GM23338 (cell line): ENCODE results near the gene OR2AJ1. TPM values are rescaled to one million over a fixed set of nuclear protein-coding genes. Genes with fewer than 3 reads are reported as not detected.

ENCODE experiments used
- ATAC-seq: fragments of 200-7000 bp; cut with Tn5 transposase; 3 replicates; pipeline ENCODE4 v1.9.1; 2020
- DNase-seq: peaks from one replicate; pipeline ENCODE4 v3.0.0-alpha.2; 2015; ENCODE audit warnings: low spot score
- H2AFZ ChIP-seq: fragments of 200-600 bp; sonication (generic); 2 replicates; pipeline ENCODE4 v1.8.0; 2016; ENCODE audit warnings: antibody characterized with exemption, mild to moderate bottlenecking, moderate library complexity
- H3F3A ChIP-seq: fragments of 200-600 bp; sonication (generic); replicated peaks from 2 replicates; pipeline ENCODE4 v1.8.0; 2017; ENCODE audit warnings: antibody characterized with exemption, mixed run types, low read depth
- H3K27ac ChIP-seq: fragments of 200-600 bp; sonication (generic); 2 replicates; pipeline ENCODE4 v1.6.1; 2016; ENCODE audit warnings: low read depth
- H3K27me3 ChIP-seq: fragments of 200-600 bp; sonication (generic); 2 replicates; pipeline ENCODE4 v1.8.0; 2016; ENCODE audit warnings: mild to moderate bottlenecking, mixed run types, moderate library complexity; ENCODE audit not compliant: insufficient read depth
- H3K36me3 ChIP-seq: fragments of 200-600 bp; sonication (generic); 2 replicates; pipeline ENCODE4 v1.8.0; 2016; ENCODE audit warnings: mild to moderate bottlenecking; ENCODE audit not compliant: insufficient read depth
- H3K4me1 ChIP-seq: fragments of 200-600 bp; sonication (generic); 2 replicates; pipeline ENCODE4 v1.8.0; 2016; ENCODE audit warnings: mild to moderate bottlenecking, moderate library complexity; ENCODE audit not compliant: insufficient read depth
- H3K4me2 ChIP-seq: fragments of 200-600 bp; sonication (generic); 2 replicates; pipeline ENCODE4 v1.7.1; 2017; ENCODE audit warnings: mixed run types
- H3K4me3 ChIP-seq: fragments of 200-600 bp; sonication (generic); 2 replicates; pipeline ENCODE4 v1.6.1; 2016; ENCODE audit warnings: mixed run types
- H3K79me2 ChIP-seq: fragments of 200-600 bp; sonication (generic); replicated peaks from 2 replicates; pipeline ENCODE4 v1.8.0; 2017; ENCODE audit warnings: mild to moderate bottlenecking; ENCODE audit not compliant: insufficient read depth
- H3K9me2 ChIP-seq: fragments of 200-600 bp; sonication (generic); 2 replicates; pipeline ENCODE4 v1.8.0; 2017; ENCODE audit not compliant: insufficient read depth
- H4K20me1 ChIP-seq: fragments of 200-600 bp; sonication (generic); replicated peaks from 2 replicates; pipeline ENCODE4 v1.8.0; 2017; ENCODE audit warnings: mild to moderate bottlenecking; ENCODE audit not compliant: insufficient read depth
- H3K27ac Mint-ChIP-seq: 2 replicates; pipeline ENCODE4 v1.8.0; 2020; ENCODE audit warnings: inconsistent platforms, mild to moderate bottlenecking, moderate library complexity, mixed read lengths
- H3K27me3 Mint-ChIP-seq: 3 replicates; pipeline ENCODE4 v1.8.0; 2022; ENCODE audit warnings: low read depth, mild to moderate bottlenecking, moderate library complexity, mixed read lengths, inconsistent platforms; ENCODE audit not compliant: insufficient read depth, poor library complexity
- H3K36me3 Mint-ChIP-seq: 3 replicates; pipeline ENCODE4 v1.8.0; 2021; ENCODE audit warnings: low read depth, mild to moderate bottlenecking, inconsistent platforms, moderate library complexity, mixed read lengths
- H3K4me1 Mint-ChIP-seq: 3 replicates; pipeline ENCODE4 v1.8.0; 2020; ENCODE audit warnings: mild to moderate bottlenecking, inconsistent platforms, mixed read lengths
- H3K4me3 Mint-ChIP-seq: 3 replicates; pipeline ENCODE4 v1.8.0; 2021; ENCODE audit warnings: moderate library complexity, mild to moderate bottlenecking, inconsistent platforms, mixed read lengths
- H3K9me3 Mint-ChIP-seq: 3 replicates; pipeline ENCODE4 v1.8.0; 2020; ENCODE audit warnings: moderate library complexity, mild to moderate bottlenecking, inconsistent platforms, mixed read lengths
- CREB1 ChIP-seq: fragments of 250-450 bp; sonication (Bioruptor Pico); IDR thresholded peaks from 2 replicates; pipeline ENCODE4 v1.5.0; 2020; ENCODE audit warnings: low read depth, mild to moderate bottlenecking, moderate library complexity
- EZH2 ChIP-seq: fragments of 200-600 bp; sonication (generic); IDR thresholded peaks from one replicate; pipeline ENCODE4 v1.8.0; 2017; ENCODE audit warnings: antibody characterized with exemption, mild to moderate bottlenecking, low read depth; ENCODE audit not compliant: unreplicated experiment
- EZH2phosphoT487 ChIP-seq: fragments of 200-600 bp; sonication (generic); IDR thresholded peaks from one replicate; pipeline ENCODE4 v1.8.1; 2018; ENCODE audit warnings: antibody characterized with exemption; ENCODE audit not compliant: unreplicated experiment
- JUNB ChIP-seq: IDR thresholded peaks from one replicate; pipeline ENCODE4 v1.6.1; 2016; ENCODE audit warnings: antibody characterized with exemption; ENCODE audit not compliant: unreplicated experiment
- NANOG ChIP-seq: IDR thresholded peaks from 2 replicates; pipeline ENCODE4 v1.6.1; 2016; ENCODE audit warnings: antibody characterized with exemption, borderline replicate concordance
- POLR2AphosphoS5 ChIP-seq: IDR thresholded peaks from 2 replicates; pipeline ENCODE4 v1.6.1; 2016; ENCODE audit warnings: antibody characterized with exemption, low read depth
- STAT1 ChIP-seq: IDR thresholded peaks from one replicate; pipeline ENCODE4 v1.6.1; 2016; ENCODE audit warnings: antibody characterized with exemption; ENCODE audit not compliant: unreplicated experiment
- ZNF114 ChIP-seq: fragments of 250-450 bp; sonication (Bioruptor Pico); IDR thresholded peaks from 2 replicates; pipeline ENCODE4 v1.5.0; 2020; ENCODE audit warnings: mild to moderate bottlenecking, moderate library complexity
- ZNF331 ChIP-seq: fragments of 250-450 bp; sonication (Bioruptor Pico); IDR thresholded peaks from 2 replicates; pipeline ENCODE4 v1.5.0; 2020; ENCODE audit warnings: low read depth, mild to moderate bottlenecking, moderate library complexity
- polyA plus RNA-seq: library from polyadenylated mRNA; unstranded; fragments of >200 nt; fragmentation: Nextera tagmentation; extraction: Ambion mirVana; gene quantifications from 2 replicates; pipeline ENCODE4 v1.2.1, GENCODE V29; 2016
- total RNA-seq: library from RNA; depleted of rRNA; stranded (reverse); fragments of >200 nt; shearing (Covaris generic); gene quantifications from 2 replicates; pipeline ENCODE4 v1.2.3, GENCODE V29; 2014
- TF ChIP-seq, protein P1 (sequence below), 2 experiments: fragments of 200-600 bp in 1 of 2; sonication (generic) in 1 of 2; conservative IDR thresholded peaks; 2 replicates each; pipeline versions ENCODE4 v1.5.1 to v1.6.1; 2016 to 2017; ENCODE audit warnings: antibody characterized with exemption in 2 of 2, low read depth in 2 of 2, mild to moderate bottlenecking in 2 of 2, moderate library complexity in 1 of 2
- TF ChIP-seq, protein P2 (sequence below): IDR thresholded peaks from 2 replicates; pipeline ENCODE4 v1.6.1; 2016; ENCODE audit warnings: antibody characterized with exemption
- TF ChIP-seq, protein P3 (sequence below): IDR thresholded peaks from one replicate; pipeline ENCODE4 v1.6.1; 2018; ENCODE audit warnings: antibody characterized with exemption; ENCODE audit not compliant: unreplicated experiment
- TF ChIP-seq, protein P4 (sequence below): fragments of 250-450 bp; sonication (Bioruptor Pico); IDR thresholded peaks from 2 replicates; pipeline ENCODE4 v1.5.0; 2020; ENCODE audit warnings: mild to moderate bottlenecking, moderate library complexity

The OR2AJ1 gene
- total and polyA plus RNA-seq, 2 experiments from 2014 or later: not detected

DNA sequence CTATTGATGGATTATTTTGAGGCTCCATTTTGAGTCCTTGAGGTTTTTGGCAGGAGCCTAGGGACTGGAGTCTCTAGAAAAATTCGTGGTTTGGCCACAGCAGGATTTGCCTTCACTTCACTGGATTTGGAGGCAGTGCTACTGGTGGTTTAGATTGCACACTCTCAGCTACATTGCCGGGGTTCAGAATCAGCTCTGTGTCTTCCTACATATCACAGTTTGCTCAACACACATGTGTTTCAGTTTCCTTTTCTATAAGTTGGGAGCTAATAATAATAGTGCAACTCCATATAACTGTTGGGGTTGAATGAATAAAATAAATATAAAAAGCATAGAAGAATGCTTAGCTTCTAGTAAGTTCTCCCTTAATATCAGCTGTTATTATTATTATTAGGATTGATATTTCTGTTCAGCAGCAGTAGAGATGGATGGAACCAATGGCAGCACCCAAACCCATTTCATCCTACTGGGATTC lies 29.5 kb upstream of the OR2AJ1 start, which contains the start of gene OR2W3:
TSS of gene OR2W3 (plus strand) at position 425 of the 475 bp plus-strand sequence. CDS start at position 425, 0 bp downstream.
- H3K79me2 ChIP-seq: no peaks in the 10 kb centered on the region
- H3K4me3 ChIP-seq: no peak within 1 kb of the TSS
- Mint-ChIP-seq H3K4me1 (no peaks in the 10 kb centered on the region; the same call in 2 of the 3 replicates), H3K27ac (no peak within 1 kb of the TSS), H3K27me3 (peaks cover 9% of the 10 kb centered on the region), H3K9me3 (peaks cover 52% of the 10 kb centered on the region), H3K4me3 (no peak within 1 kb of the TSS), H3K36me3 (peaks cover 12% of the 10 kb centered on the region)
- no peaks in the 10 kb centered on the region for H4K20me1 ChIP-seq
- DNase-seq (no peak), ATAC-seq (no peak)
- H3K4me2 ChIP-seq: no peak within 1 kb of the TSS
- no peaks in the 10 kb centered on the region for H3K27me3 ChIP-seq
- 0 out of 2 replicates have a peak, but pooled peaks cover 9% of the 10 kb centered on the region for H3K9me2 ChIP-seq
- TF ChIP-seq ZNF114 (no peak), EZH2phosphoT487 (no peak), NANOG (no peak), CREB1 (CRISPR knock-in tag) (no peak), EZH2 (no peak), POLR2AphosphoS5 (no peak), JUNB (no peak), ZNF331 (CRISPR knock-in tag) (no peak), STAT1 (no peak)
- TF ChIP-seq, protein P1, sequence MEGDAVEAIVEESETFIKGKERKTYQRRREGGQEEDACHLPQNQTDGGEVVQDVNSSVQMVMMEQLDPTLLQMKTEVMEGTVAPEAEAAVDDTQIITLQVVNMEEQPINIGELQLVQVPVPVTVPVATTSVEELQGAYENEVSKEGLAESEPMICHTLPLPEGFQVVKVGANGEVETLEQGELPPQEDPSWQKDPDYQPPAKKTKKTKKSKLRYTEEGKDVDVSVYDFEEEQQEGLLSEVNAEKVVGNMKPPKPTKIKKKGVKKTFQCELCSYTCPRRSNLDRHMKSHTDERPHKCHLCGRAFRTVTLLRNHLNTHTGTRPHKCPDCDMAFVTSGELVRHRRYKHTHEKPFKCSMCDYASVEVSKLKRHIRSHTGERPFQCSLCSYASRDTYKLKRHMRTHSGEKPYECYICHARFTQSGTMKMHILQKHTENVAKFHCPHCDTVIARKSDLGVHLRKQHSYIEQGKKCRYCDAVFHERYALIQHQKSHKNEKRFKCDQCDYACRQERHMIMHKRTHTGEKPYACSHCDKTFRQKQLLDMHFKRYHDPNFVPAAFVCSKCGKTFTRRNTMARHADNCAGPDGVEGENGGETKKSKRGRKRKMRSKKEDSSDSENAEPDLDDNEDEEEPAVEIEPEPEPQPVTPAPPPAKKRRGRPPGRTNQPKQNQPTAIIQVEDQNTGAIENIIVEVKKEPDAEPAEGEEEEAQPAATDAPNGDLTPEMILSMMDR (conservative IDR thresholded peaks at IDR 0.05; ENCODE audit: low read depth in 2 of 2): no peak
- TF ChIP-seq, protein P2, sequence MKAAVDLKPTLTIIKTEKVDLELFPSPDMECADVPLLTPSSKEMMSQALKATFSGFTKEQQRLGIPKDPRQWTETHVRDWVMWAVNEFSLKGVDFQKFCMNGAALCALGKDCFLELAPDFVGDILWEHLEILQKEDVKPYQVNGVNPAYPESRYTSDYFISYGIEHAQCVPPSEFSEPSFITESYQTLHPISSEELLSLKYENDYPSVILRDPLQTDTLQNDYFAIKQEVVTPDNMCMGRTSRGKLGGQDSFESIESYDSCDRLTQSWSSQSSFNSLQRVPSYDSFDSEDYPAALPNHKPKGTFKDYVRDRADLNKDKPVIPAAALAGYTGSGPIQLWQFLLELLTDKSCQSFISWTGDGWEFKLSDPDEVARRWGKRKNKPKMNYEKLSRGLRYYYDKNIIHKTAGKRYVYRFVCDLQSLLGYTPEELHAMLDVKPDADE: no peak
- TF ChIP-seq, protein P3, sequence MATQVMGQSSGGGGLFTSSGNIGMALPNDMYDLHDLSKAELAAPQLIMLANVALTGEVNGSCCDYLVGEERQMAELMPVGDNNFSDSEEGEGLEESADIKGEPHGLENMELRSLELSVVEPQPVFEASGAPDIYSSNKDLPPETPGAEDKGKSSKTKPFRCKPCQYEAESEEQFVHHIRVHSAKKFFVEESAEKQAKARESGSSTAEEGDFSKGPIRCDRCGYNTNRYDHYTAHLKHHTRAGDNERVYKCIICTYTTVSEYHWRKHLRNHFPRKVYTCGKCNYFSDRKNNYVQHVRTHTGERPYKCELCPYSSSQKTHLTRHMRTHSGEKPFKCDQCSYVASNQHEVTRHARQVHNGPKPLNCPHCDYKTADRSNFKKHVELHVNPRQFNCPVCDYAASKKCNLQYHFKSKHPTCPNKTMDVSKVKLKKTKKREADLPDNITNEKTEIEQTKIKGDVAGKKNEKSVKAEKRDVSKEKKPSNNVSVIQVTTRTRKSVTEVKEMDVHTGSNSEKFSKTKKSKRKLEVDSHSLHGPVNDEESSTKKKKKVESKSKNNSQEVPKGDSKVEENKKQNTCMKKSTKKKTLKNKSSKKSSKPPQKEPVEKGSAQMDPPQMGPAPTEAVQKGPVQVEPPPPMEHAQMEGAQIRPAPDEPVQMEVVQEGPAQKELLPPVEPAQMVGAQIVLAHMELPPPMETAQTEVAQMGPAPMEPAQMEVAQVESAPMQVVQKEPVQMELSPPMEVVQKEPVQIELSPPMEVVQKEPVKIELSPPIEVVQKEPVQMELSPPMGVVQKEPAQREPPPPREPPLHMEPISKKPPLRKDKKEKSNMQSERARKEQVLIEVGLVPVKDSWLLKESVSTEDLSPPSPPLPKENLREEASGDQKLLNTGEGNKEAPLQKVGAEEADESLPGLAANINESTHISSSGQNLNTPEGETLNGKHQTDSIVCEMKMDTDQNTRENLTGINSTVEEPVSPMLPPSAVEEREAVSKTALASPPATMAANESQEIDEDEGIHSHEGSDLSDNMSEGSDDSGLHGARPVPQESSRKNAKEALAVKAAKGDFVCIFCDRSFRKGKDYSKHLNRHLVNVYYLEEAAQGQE: no peak
- TF ChIP-seq, protein P4, sequence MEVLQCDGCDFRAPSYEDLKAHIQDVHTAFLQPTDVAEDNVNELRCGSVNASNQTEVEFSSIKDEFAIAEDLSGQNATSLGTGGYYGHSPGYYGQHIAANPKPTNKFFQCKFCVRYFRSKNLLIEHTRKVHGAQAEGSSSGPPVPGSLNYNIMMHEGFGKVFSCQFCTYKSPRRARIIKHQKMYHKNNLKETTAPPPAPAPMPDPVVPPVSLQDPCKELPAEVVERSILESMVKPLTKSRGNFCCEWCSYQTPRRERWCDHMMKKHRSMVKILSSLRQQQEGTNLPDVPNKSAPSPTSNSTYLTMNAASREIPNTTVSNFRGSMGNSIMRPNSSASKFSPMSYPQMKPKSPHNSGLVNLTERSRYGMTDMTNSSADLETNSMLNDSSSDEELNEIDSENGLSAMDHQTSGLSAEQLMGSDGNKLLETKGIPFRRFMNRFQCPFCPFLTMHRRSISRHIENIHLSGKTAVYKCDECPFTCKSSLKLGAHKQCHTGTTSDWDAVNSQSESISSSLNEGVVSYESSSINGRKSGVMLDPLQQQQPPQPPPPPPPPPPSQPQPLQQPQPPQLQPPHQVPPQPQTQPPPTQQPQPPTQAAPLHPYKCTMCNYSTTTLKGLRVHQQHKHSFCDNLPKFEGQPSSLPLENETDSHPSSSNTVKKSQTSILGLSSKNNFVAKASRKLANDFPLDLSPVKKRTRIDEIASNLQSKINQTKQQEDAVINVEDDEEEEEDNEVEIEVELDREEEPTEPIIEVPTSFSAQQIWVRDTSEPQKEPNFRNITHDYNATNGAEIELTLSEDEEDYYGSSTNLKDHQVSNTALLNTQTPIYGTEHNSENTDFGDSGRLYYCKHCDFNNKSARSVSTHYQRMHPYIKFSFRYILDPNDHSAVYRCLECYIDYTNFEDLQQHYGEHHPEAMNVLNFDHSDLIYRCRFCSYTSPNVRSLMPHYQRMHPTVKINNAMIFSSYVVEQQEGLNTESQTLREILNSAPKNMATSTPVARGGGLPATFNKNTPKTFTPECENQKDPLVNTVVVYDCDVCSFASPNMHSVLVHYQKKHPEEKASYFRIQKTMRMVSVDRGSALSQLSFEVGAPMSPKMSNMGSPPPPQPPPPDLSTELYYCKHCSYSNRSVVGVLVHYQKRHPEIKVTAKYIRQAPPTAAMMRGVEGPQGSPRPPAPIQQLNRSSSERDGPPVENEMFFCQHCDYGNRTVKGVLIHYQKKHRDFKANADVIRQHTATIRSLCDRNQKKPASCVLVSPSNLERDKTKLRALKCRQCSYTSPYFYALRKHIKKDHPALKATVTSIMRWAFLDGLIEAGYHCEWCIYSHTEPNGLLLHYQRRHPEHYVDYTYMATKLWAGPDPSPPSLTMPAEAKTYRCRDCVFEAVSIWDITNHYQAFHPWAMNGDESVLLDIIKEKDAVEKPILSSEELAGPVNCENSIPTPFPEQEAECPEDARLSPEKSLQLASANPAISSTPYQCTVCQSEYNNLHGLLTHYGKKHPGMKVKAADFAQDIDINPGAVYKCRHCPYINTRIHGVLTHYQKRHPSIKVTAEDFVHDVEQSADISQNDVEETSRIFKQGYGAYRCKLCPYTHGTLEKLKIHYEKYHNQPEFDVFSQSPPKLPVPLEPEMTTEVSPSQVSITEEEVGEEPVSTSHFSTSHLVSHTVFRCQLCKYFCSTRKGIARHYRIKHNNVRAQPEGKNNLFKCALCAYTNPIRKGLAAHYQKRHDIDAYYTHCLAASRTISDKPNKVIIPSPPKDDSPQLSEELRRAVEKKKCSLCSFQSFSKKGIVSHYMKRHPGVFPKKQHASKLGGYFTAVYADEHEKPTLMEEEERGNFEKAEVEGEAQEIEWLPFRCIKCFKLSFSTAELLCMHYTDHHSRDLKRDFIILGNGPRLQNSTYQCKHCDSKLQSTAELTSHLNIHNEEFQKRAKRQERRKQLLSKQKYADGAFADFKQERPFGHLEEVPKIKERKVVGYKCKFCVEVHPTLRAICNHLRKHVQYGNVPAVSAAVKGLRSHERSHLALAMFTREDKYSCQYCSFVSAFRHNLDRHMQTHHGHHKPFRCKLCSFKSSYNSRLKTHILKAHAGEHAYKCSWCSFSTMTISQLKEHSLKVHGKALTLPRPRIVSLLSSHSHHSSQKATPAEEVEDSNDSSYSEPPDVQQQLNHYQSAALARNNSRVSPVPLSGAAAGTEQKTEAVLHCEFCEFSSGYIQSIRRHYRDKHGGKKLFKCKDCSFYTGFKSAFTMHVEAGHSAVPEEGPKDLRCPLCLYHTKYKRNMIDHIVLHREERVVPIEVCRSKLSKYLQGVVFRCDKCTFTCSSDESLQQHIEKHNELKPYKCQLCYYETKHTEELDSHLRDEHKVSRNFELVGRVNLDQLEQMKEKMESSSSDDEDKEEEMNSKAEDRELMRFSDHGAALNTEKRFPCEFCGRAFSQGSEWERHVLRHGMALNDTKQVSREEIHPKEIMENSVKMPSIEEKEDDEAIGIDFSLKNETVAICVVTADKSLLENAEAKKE (CRISPR knock-in tag): no peak
- no peaks in the 10 kb centered on the region for H3K36me3 ChIP-seq
- no peak within 1 kb of the TSS for H3K27ac ChIP-seq
- no peak within 1 kb of the TSS for H2AFZ ChIP-seq
- H3K4me1 ChIP-seq: no peaks in the 10 kb centered on the region
- no peaks in the 10 kb centered on the region for H3F3A ChIP-seq
